Mesendoderm (in vitro differentiated cells): Measurements from ENCODE around the gene PDGFD.

Source experiments
- DNase-seq: peaks from one replicate; pipeline ENCODE4 v3.0.0; 2013
- H2AK5ac ChIP-seq: 2 replicates; pipeline ENCODE4 v1.6.1; 2013; ENCODE audit warnings: low read length, inconsistent platforms
- H2BK120ac ChIP-seq: 2 replicates; pipeline ENCODE4 v1.6.1; 2013; ENCODE audit warnings: low read depth, mild to moderate bottlenecking, low read length, moderate library complexity, mixed read lengths
- H2BK15ac ChIP-seq: replicated peaks from 2 replicates; pipeline ENCODE4 v1.6.1; 2013; ENCODE audit warnings: low read depth, mild to moderate bottlenecking, moderate library complexity
- H2BK5ac ChIP-seq: 2 replicates; pipeline ENCODE4 v1.6.1; 2013; ENCODE audit warnings: low read length, inconsistent platforms
- H3K18ac ChIP-seq: 2 replicates; pipeline ENCODE4 v1.6.1; 2013; ENCODE audit warnings: mild to moderate bottlenecking, low read length, mixed read lengths
- H3K23ac ChIP-seq: one replicate; pipeline ENCODE4 v1.6.1; 2013; ENCODE audit warnings: low read length
- H3K27ac ChIP-seq: 2 replicates; pipeline ENCODE4 v1.5.1; 2013; ENCODE audit warnings: low read depth, mild to moderate bottlenecking, inconsistent platforms, low read length, moderate library complexity
- H3K27me3 ChIP-seq: 2 replicates; pipeline ENCODE4 v1.6.1; 2013; ENCODE audit warnings: low read length, control low read depth, mild to moderate bottlenecking, inconsistent platforms; ENCODE audit not compliant: insufficient read depth, poor library complexity
- H3K36me3 ChIP-seq: 2 replicates; pipeline ENCODE4 v1.6.1; 2013; ENCODE audit warnings: low read length, inconsistent platforms; ENCODE audit not compliant: control insufficient read depth, insufficient read depth
- H3K4ac ChIP-seq: one replicate; pipeline ENCODE4 v1.6.1; 2013; ENCODE audit warnings: low read depth, mild to moderate bottlenecking, low read length, moderate library complexity
- H3K4me1 ChIP-seq: 2 replicates; pipeline ENCODE4 v1.6.1; 2013; ENCODE audit warnings: low read depth, low read length, inconsistent platforms; ENCODE audit not compliant: control insufficient read depth
- H3K4me2 ChIP-seq: 2 replicates; pipeline ENCODE4 v1.6.1; 2013; ENCODE audit warnings: low read length
- H3K4me3 ChIP-seq: 2 replicates; pipeline ENCODE4 v1.5.1; 2013; ENCODE audit warnings: mild to moderate bottlenecking, low read length
- H3K56ac ChIP-seq: one replicate; pipeline ENCODE4 v1.6.1; 2013; ENCODE audit warnings: low read length
- H3K79me1 ChIP-seq: 2 replicates; pipeline ENCODE4 v1.6.1; 2013; ENCODE audit warnings: low read length, inconsistent platforms
- H3K79me2 ChIP-seq: 2 replicates; pipeline ENCODE4 v1.6.1; 2013; ENCODE audit warnings: mild to moderate bottlenecking, low read length; ENCODE audit not compliant: control insufficient read depth, insufficient read depth
- H3K9ac ChIP-seq: 2 replicates; pipeline ENCODE4 v1.6.1; 2013; ENCODE audit warnings: low read length, inconsistent platforms
- H4K5ac ChIP-seq: one replicate; pipeline ENCODE4 v1.6.1; 2013; ENCODE audit warnings: low read length
- H4K8ac ChIP-seq: one replicate; pipeline ENCODE4 v1.6.1; 2013; ENCODE audit warnings: low read depth, mild to moderate bottlenecking, control low read depth, low read length, moderate library complexity
- WGBS: extraction: QIAGEN DNeasy Blood & Tissue Kit; methylation state at CpG from one replicate; pipeline ENCODE4 v1.1.7; 2013; ENCODE audit warnings: low lambda C conversion rate, missing lambda C conversion rate; ENCODE audit not compliant: insufficient coverage; ENCODE audit errors: extremely low coverage; 5-methylcytosine and 5-hydroxymethylcytosine counted together

PDGFD gene

GRCh38 chr11:104001561-104002056, 162.3 kb downstream of the PDGFD start:
- H3K4me3 ChIP-seq: no peak overlapping the region
- no peak for DNase-seq
- no peak overlapping the region for H3K23ac ChIP-seq
- no peak overlapping the region for H3K56ac ChIP-seq
- no peak overlapping the region for H3K4me2 ChIP-seq
- no peak overlapping the region for H3K27ac ChIP-seq
- no peak overlapping the region for H3K4ac ChIP-seq
- no peak overlapping the region for H3K18ac ChIP-seq
- no peaks in the 10 kb centered on the region for H3K4me1 ChIP-seq
- H2BK5ac ChIP-seq: no peak overlapping the region
- no peak overlapping the region for H2BK15ac ChIP-seq
- H3K79me2 ChIP-seq: no peaks in the 10 kb centered on the region
- no peak overlapping the region for H2AK5ac ChIP-seq
- no peak overlapping the region for H3K9ac ChIP-seq
- H3K27me3 ChIP-seq: no peaks in the 10 kb centered on the region
- H4K8ac ChIP-seq: no peak overlapping the region
- no peak overlapping the region for H4K5ac ChIP-seq
- no peaks in the 10 kb centered on the region for H3K36me3 ChIP-seq
- WGBS: no CpG with 5 or more reads among the region's 3 CpGs
- H3K79me1 ChIP-seq: no peaks in the 10 kb centered on the region
- no peak overlapping the region for H2BK120ac ChIP-seq

GRCh38 chr11:104000798-104001197, 163.1 kb downstream of the PDGFD start:
- DNase-seq: no peak
- no peak overlapping the region for H2BK15ac ChIP-seq
- H3K23ac ChIP-seq: no peak overlapping the region
- no peak overlapping the region for H2BK120ac ChIP-seq
- no peak overlapping the region for H3K4ac ChIP-seq
- no peak overlapping the region for H4K8ac ChIP-seq
- no peaks in the 10 kb centered on the region for H3K4me1 ChIP-seq
- no peak overlapping the region for H2BK5ac ChIP-seq
- no peak overlapping the region for H3K9ac ChIP-seq
- no peak overlapping the region for H3K27ac ChIP-seq
- H3K79me2 ChIP-seq: no peaks in the 10 kb centered on the region
- no peak overlapping the region for H3K56ac ChIP-seq
- H3K4me3 ChIP-seq: no peak overlapping the region
- no peaks in the 10 kb centered on the region for H3K79me1 ChIP-seq
- H3K18ac ChIP-seq: no peak overlapping the region
- H4K5ac ChIP-seq: no peak overlapping the region
- no peak overlapping the region for H3K4me2 ChIP-seq
- no peak overlapping the region for H2AK5ac ChIP-seq
- H3K27me3 ChIP-seq: no peaks in the 10 kb centered on the region
- WGBS: no CpG with 5 or more reads among the region's 5 CpGs
- no peaks in the 10 kb centered on the region for H3K36me3 ChIP-seq

GRCh38 chr11:103998826-103999508, 165.0 kb downstream of the PDGFD start:
- Histone ChIP-seq H3K9ac (no peak overlapping the region), H2BK120ac (no peak overlapping the region), H3K4me3 (no peak overlapping the region), H4K5ac (no peak overlapping the region), H3K4me2 (no peak overlapping the region), H2BK15ac (no peak overlapping the region), H3K56ac (no peak overlapping the region), H3K79me1 (no peaks in the 10 kb centered on the region), H3K18ac (no peak overlapping the region), H3K27me3 (no peaks in the 10 kb centered on the region), H3K23ac (no peak overlapping the region), H3K36me3 (no peaks in the 10 kb centered on the region), H3K4me1 (no peaks in the 10 kb centered on the region), H3K4ac (no peak overlapping the region), H2AK5ac (no peak overlapping the region), H3K27ac (no peak overlapping the region), H2BK5ac (no peak overlapping the region), H3K79me2 (no peaks in the 10 kb centered on the region), H4K8ac (no peak overlapping the region)
- no peak for DNase-seq
- no CpG with 5 or more reads among the region's 5 CpGs for WGBS

- H2BK120ac ChIP-seq: no peak overlapping the region
- H3K36me3 ChIP-seq: no peaks in the 10 kb centered on the region
- H3K79me1 ChIP-seq: no peaks in the 10 kb centered on the region
- H2BK5ac ChIP-seq: no peak overlapping the region
- no peak overlapping the region for H3K56ac ChIP-seq
- no peak overlapping the region for H3K9ac ChIP-seq
- no peak overlapping the region for H3K4me3 ChIP-seq
- no peak overlapping the region for H3K18ac ChIP-seq
- no peak overlapping the region for H3K23ac ChIP-seq
- WGBS: no CpG with 5 or more reads among the region's 1 CpG
- no peaks in the 10 kb centered on the region for H3K4me1 ChIP-seq
- H3K4me2 ChIP-seq: no peak overlapping the region
- no peak overlapping the region for H3K4ac ChIP-seq
- H4K5ac ChIP-seq: no peak overlapping the region
- no peaks in the 10 kb centered on the region for H3K27me3 ChIP-seq
- H2BK15ac ChIP-seq: no peak overlapping the region
- H4K8ac ChIP-seq: no peak overlapping the region
- no peak overlapping the region for H2AK5ac ChIP-seq
- no peak for DNase-seq
- no peaks in the 10 kb centered on the region for H3K79me2 ChIP-seq
- H3K27ac ChIP-seq: no peak overlapping the region
Measured at GRCh38 chr11:103997082-103997481, 166.9 kb downstream of the PDGFD start.

GRCh38 chr11:103995896-103996295, 168.1 kb downstream of the PDGFD start:
- Histone ChIP-seq H3K4me1 (no peaks in the 10 kb centered on the region), H3K36me3 (no peaks in the 10 kb centered on the region), H3K23ac (no peak overlapping the region), H3K9ac (no peak overlapping the region), H3K27ac (no peak overlapping the region), H2BK15ac (no peak overlapping the region), H3K4me3 (no peak overlapping the region), H3K56ac (no peak overlapping the region), H2BK5ac (no peak overlapping the region), H3K4ac (no peak overlapping the region), H3K18ac (no peak overlapping the region), H4K8ac (no peak overlapping the region), H3K79me1 (no peaks in the 10 kb centered on the region), H2AK5ac (no peak overlapping the region), H3K4me2 (no peak overlapping the region), H3K79me2 (no peaks in the 10 kb centered on the region), H4K5ac (no peak overlapping the region), H3K27me3 (no peaks in the 10 kb centered on the region), H2BK120ac (no peak overlapping the region)
- no peak for DNase-seq
- WGBS: no CpG with 5 or more reads among the region's 4 CpGs

- Histone ChIP-seq H2BK5ac (no peak overlapping the region), H3K9ac (no peak overlapping the region)
Measured at GRCh38 chr11:103994518-103994917, 169.4 kb downstream of the PDGFD start.

More at GRCh38 chr11:103994518-103994917, 169.4 kb downstream of the PDGFD start:
- Histone ChIP-seq H3K36me3 (no peaks in the 10 kb centered on the region), H3K56ac (no peak overlapping the region), H3K4me3 (no peak overlapping the region), H4K8ac (no peak overlapping the region), H3K4me2 (no peak overlapping the region), H4K5ac (no peak overlapping the region), H3K27ac (no peak overlapping the region), H2BK15ac (no peak overlapping the region), H3K4ac (no peak overlapping the region), H2AK5ac (no peak overlapping the region), H3K79me2 (no peaks in the 10 kb centered on the region), H3K4me1 (no peaks in the 10 kb centered on the region), H3K27me3 (no peaks in the 10 kb centered on the region), H3K23ac (no peak overlapping the region), H3K79me1 (no peaks in the 10 kb centered on the region), H2BK120ac (no peak overlapping the region), H3K18ac (no peak overlapping the region)
- DNase-seq: no peak
- WGBS: no CpG with 5 or more reads among the region's 2 CpGs
